ENCODE measurements around the gene NOC3L. TPM values are rescaled to one million over a fixed set of nuclear protein-coding genes. Genes with fewer than 3 reads are reported as not detected.

Gene NOC3L
- total and polyA plus RNA-seq, 2 donors (not counting 1 experiment from before 2014, with no cell fraction given) = 19.8 to 27.2 TPM

GRCh38 chr10:94316560-94316959 is 46.2 kb downstream of the NOC3L start:
- H3K36me3 ChIP-seq (ENCODE audit: control insufficient read depth, insufficient read depth, low read length) = no peaks in the 10 kb centered on the region
- peak overlapping the region; percentile 25 for H3K27ac ChIP-seq (ENCODE audit: insufficient read depth, low read length)
- no peak overlapping the region for H2AFZ ChIP-seq (ENCODE audit: low read length)
- H3K4me1 ChIP-seq (ENCODE audit: control insufficient read depth, extremely low read depth, insufficient read depth, low read length) = peaks cover 10% of the 10 kb centered on the region
- no peak overlapping the region for H3K4me3 ChIP-seq (replicated peaks in 1 of 4; ENCODE audit: control extremely low read depth in 1 of 4, insufficient read depth in 1 of 4, low read depth in 3 of 4, low read length in 4 of 4)
- no peaks in the 10 kb centered on the region for H3K27me3 ChIP-seq (ENCODE audit: control insufficient read depth, insufficient read depth, low read length)
- peak overlapping the region; percentile 27 for H3K4me2 ChIP-seq (ENCODE audit: extremely low read depth, insufficient read depth, low read length)
- TF ChIP-seq EZH2 (IDR thresholded peaks at IDR 0.05; ENCODE audit: low read length, missing control alignments) (no peak), CTCF (conservative IDR thresholded peaks at IDR 0.05 in 1 of 2, IDR thresholded peaks at IDR 0.05 in 1 of 2; ENCODE audit: low read depth in 1 of 2, low read length in 2 of 2) (no peak)
- no peaks in the 10 kb centered on the region for H3K79me2 ChIP-seq (ENCODE audit: control insufficient read depth, insufficient read depth, low read length)
- no peaks in the 10 kb centered on the region for H4K20me1 ChIP-seq (ENCODE audit: control insufficient read depth, extremely low read depth, insufficient read depth, low read length)
- H3K9ac ChIP-seq (ENCODE audit: insufficient read depth, low read length) = no peak overlapping the region
- DNase-seq (ENCODE audit: low read depth in 2 of 2) = peak in 1 of 2 donors; percentile 34
- H3K9me3 ChIP-seq (ENCODE audit: control insufficient read depth, insufficient read depth, low read depth, low read length) = no peaks in the 10 kb centered on the region

DNA sequence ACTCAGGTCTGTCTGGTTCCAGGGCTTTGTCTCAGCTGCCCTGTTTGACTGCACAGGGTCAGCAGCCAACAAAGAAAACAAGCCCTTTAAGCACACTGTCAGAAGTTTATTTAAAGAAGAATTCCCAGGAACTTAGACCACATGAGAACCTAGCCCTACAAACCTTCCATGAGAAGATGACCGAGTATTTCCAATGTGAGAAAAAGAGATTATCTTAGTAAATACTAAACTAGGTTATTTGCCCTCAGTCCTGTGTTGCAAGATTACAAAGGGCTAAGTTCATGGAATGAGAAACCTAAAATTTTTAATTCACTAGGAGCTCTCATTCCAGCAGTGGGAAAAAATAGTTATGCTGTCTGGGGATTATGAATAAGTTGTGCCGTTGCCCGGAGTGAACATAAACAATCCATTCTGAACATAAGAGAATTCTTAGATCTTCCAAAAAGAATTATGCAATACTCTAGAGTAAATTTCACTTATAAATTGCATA is 46.7 kb downstream of the NOC3L start:
- no peak overlapping the region for H3K4me3 ChIP-seq (replicated peaks in 1 of 4; ENCODE audit: control extremely low read depth in 1 of 4, insufficient read depth in 1 of 4, low read depth in 3 of 4, low read length in 4 of 4)
- peak overlapping the region; percentile 59 for H3K27ac ChIP-seq (ENCODE audit: insufficient read depth, low read length)
- peak; percentile 71 to 92 for DNase-seq (ENCODE audit: low read depth in 2 of 2)
- H3K9me3 ChIP-seq (ENCODE audit: control insufficient read depth, insufficient read depth, low read depth, low read length) = no peaks in the 10 kb centered on the region
- H3K4me1 ChIP-seq (ENCODE audit: control insufficient read depth, extremely low read depth, insufficient read depth, low read length) = peaks cover 10% of the 10 kb centered on the region
- no peaks in the 10 kb centered on the region for H3K27me3 ChIP-seq (ENCODE audit: control insufficient read depth, insufficient read depth, low read length)
- peak overlapping the region; percentile 27 for H3K4me2 ChIP-seq (ENCODE audit: extremely low read depth, insufficient read depth, low read length)
- no peak overlapping the region for H2AFZ ChIP-seq (ENCODE audit: low read length)
- no peaks in the 10 kb centered on the region for H3K79me2 ChIP-seq (ENCODE audit: control insufficient read depth, insufficient read depth, low read length)
- no peaks in the 10 kb centered on the region for H3K36me3 ChIP-seq (ENCODE audit: control insufficient read depth, insufficient read depth, low read length)
- no peak overlapping the region for H3K9ac ChIP-seq (ENCODE audit: insufficient read depth, low read length)
- no peaks in the 10 kb centered on the region for H4K20me1 ChIP-seq (ENCODE audit: control insufficient read depth, extremely low read depth, insufficient read depth, low read length)
- TF ChIP-seq CTCF (conservative IDR thresholded peaks at IDR 0.05 in 1 of 2, IDR thresholded peaks at IDR 0.05 in 1 of 2; ENCODE audit: low read depth in 1 of 2, low read length in 2 of 2) (no peak), EZH2 (IDR thresholded peaks at IDR 0.05; ENCODE audit: low read length, missing control alignments) (no peak)

DNA sequence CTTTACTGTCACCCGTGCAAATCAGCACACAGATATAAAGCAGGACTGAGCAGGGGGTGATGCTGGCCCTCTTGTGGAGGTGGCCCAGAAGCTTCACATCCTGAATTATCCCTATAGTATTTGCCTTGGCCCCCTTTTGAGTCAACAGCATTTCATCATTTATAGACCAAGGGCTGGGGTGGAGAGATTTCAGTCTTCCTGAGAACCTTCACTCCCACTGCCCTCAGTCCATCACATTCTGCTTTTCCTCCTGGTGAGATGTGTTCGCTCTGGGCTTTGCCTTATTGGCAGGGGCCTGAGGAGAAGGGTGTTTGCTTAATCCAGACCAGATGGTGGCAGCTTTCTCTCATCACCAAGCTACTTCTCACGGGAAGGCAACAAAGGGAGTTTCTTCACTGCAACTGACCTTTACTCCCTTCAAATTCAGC is 47.7 kb downstream of the NOC3L start:
- Histone ChIP-seq H3K4me2 (ENCODE audit: extremely low read depth, insufficient read depth, low read length) (no peak overlapping the region), H3K27ac (ENCODE audit: insufficient read depth, low read length) (no peak overlapping the region), H3K9ac (ENCODE audit: insufficient read depth, low read length) (no peak overlapping the region), H3K4me3 (replicated peaks in 1 of 4; ENCODE audit: control extremely low read depth in 1 of 4, insufficient read depth in 1 of 4, low read depth in 3 of 4, low read length in 4 of 4) (no peak overlapping the region), H3K9me3 (ENCODE audit: control insufficient read depth, insufficient read depth, low read depth, low read length) (no peaks in the 10 kb centered on the region), H2AFZ (ENCODE audit: low read length) (no peak overlapping the region), H4K20me1 (ENCODE audit: control insufficient read depth, extremely low read depth, insufficient read depth, low read length) (no peaks in the 10 kb centered on the region), H3K36me3 (ENCODE audit: control insufficient read depth, insufficient read depth, low read length) (no peaks in the 10 kb centered on the region), H3K79me2 (ENCODE audit: control insufficient read depth, insufficient read depth, low read length) (no peaks in the 10 kb centered on the region), H3K4me1 (ENCODE audit: control insufficient read depth, extremely low read depth, insufficient read depth, low read length) (peaks cover 10% of the 10 kb centered on the region), H3K27me3 (ENCODE audit: control insufficient read depth, insufficient read depth, low read length) (no peaks in the 10 kb centered on the region)
- no peak for TF ChIP-seq CTCF (conservative IDR thresholded peaks at IDR 0.05 in 1 of 2, IDR thresholded peaks at IDR 0.05 in 1 of 2; ENCODE audit: low read depth in 1 of 2, low read length in 2 of 2)
- TF ChIP-seq EZH2 (IDR thresholded peaks at IDR 0.05; ENCODE audit: low read length, missing control alignments) = no peak
- DNase-seq (ENCODE audit: low read depth in 2 of 2) = peak in 1 of 2 donors; percentile 70
